ENCODE data around the gene SRR.

DNA sequence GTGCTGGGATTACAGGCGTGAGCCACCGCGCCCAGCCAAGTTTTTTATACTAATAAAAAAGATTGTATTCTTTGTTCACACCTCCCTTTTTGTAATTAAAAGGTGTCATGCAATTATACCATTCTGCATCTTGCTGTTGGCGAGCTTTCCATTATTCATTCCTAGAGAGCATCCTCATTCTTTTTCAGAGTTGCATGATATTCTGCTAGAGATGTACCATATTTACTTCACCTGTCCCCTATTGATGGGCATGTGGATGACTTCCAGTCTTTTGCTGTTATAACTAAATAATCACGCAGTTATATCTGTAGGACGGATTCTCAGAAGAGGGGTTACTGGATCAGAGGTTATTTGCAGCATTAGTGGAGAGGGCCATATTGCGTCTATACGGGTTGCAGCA lies 50.6 kb downstream of the SRR start:
- TF ChIP-seq BHLHE40 (IDR thresholded peaks at IDR 0.05; ENCODE audit: borderline replicate concordance) (no peak), SP1 (IDR thresholded peaks at IDR 0.05) (no peak), NFRKB (IDR thresholded peaks at IDR 0.05) (no peak)
